ENCODE results near the gene NEAT1. TPM values are rescaled to one million over a fixed set of nuclear protein-coding genes. Genes with fewer than 3 reads are reported as not detected.
"Not testable (repeated sequence)": the region's sequence is repeated elsewhere in the genome, so short reads cannot be mapped to it uniquely, and the experiment has no call there.

Gene NEAT1
- total RNA-seq, 1 donor from 2014 or later, result 229 TPM

- Mint-ChIP-seq H3K27ac (no peak overlapping the region), H3K4me1 (ENCODE audit: unreplicated experiment) (no peaks in the 10 kb centered on the region), H3K9me3 (no peaks in the 10 kb centered on the region), H3K36me3 (no peaks in the 10 kb centered on the region), H3K4me3 (no peak overlapping the region), H3K27me3 (no peaks in the 10 kb centered on the region)
- DNase-seq (ENCODE audit: extremely low spot score, unreplicated experiment), result no peak
- TF ChIP-seq, protein P1, sequence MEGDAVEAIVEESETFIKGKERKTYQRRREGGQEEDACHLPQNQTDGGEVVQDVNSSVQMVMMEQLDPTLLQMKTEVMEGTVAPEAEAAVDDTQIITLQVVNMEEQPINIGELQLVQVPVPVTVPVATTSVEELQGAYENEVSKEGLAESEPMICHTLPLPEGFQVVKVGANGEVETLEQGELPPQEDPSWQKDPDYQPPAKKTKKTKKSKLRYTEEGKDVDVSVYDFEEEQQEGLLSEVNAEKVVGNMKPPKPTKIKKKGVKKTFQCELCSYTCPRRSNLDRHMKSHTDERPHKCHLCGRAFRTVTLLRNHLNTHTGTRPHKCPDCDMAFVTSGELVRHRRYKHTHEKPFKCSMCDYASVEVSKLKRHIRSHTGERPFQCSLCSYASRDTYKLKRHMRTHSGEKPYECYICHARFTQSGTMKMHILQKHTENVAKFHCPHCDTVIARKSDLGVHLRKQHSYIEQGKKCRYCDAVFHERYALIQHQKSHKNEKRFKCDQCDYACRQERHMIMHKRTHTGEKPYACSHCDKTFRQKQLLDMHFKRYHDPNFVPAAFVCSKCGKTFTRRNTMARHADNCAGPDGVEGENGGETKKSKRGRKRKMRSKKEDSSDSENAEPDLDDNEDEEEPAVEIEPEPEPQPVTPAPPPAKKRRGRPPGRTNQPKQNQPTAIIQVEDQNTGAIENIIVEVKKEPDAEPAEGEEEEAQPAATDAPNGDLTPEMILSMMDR (conservative IDR thresholded peaks at IDR 0.05), result no peak
These were observed 17.8 kb upstream of the NEAT1 start for GRCh38 chr11:65404638-65405339.

GRCh38 chr11:65410936-65411680, 11.5 kb upstream of the NEAT1 start:
- DNase-seq (ENCODE audit: extremely low spot score, unreplicated experiment), result no peak
- H3K27me3 Mint-ChIP-seq, result no peaks in the 10 kb centered on the region
- H3K27ac Mint-ChIP-seq, result no peak overlapping the region
- peaks cover 3% of the 10 kb centered on the region for H3K36me3 Mint-ChIP-seq
- H3K4me1 Mint-ChIP-seq (ENCODE audit: unreplicated experiment), result peaks cover 5% of the 10 kb centered on the region
- H3K9me3 Mint-ChIP-seq, result no peaks in the 10 kb centered on the region
- H3K4me3 Mint-ChIP-seq, result no peak overlapping the region
- TF ChIP-seq, protein P1 (conservative IDR thresholded peaks at IDR 0.05), result no peak

GRCh38 chr11:65411681-65412070, 10.9 kb upstream of the NEAT1 start:
- TF ChIP-seq, protein P1 (conservative IDR thresholded peaks at IDR 0.05), result no peak
- H3K4me3 Mint-ChIP-seq, result no peak overlapping the region
- no peak for DNase-seq (ENCODE audit: extremely low spot score, unreplicated experiment)
- H3K9me3 Mint-ChIP-seq, result no peaks in the 10 kb centered on the region
- H3K27me3 Mint-ChIP-seq, result no peaks in the 10 kb centered on the region
- peaks cover 3% of the 10 kb centered on the region for H3K36me3 Mint-ChIP-seq
- no peak overlapping the region for H3K27ac Mint-ChIP-seq
- peaks cover 7% of the 10 kb centered on the region for H3K4me1 Mint-ChIP-seq (ENCODE audit: unreplicated experiment)

DNA sequence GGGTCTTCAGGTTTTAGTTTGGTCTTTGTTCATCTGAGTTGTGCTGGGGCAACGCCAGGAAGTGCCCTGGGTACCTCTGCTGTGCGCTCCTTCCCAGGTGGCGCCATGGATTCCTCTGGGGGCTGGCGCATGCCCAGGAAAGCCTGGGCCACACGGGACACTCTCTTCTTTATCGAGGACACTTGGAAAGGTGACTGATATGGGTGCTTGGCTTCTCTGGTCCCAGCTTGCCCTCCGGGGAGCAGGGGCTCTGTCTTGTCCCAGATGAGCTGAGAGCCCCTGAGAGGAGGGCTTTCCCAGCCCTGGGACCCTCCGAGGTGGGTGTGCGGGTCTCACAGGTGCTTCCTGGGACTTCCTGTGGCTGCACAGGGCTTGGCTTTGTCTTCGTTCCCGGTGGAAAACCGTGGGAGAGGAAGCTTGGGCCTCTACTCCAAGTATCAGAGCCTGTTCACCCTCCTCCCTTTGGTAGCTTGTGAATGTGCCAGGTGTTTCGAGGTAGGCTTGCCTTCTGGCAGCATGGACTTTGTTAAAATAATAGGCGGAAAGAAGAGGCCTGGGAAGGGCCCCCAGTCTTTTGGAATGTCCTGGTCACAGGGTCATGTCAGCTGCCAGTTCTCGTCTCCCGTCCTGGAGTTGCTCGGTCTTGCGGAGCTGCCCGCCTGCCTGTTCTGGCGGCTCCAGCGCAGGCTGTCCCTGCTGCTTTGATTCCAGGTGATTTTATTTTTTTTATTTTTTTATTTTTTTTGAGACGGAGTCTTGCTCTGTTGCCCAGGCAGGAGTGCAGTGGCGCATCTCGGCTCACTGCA, 10.1 kb upstream of the NEAT1 start:
- TF ChIP-seq, protein P1 (conservative IDR thresholded peaks at IDR 0.05), result no peak
- Mint-ChIP-seq H3K27ac (no peak overlapping the region), H3K36me3 (peaks cover 3% of the 10 kb centered on the region), H3K27me3 (no peaks in the 10 kb centered on the region), H3K4me3 (no peak overlapping the region), H3K4me1 (ENCODE audit: unreplicated experiment) (peaks cover 15% of the 10 kb centered on the region), H3K9me3 (no peaks in the 10 kb centered on the region)
- DNase-seq (ENCODE audit: extremely low spot score, unreplicated experiment), result peak; percentile 58

DNA sequence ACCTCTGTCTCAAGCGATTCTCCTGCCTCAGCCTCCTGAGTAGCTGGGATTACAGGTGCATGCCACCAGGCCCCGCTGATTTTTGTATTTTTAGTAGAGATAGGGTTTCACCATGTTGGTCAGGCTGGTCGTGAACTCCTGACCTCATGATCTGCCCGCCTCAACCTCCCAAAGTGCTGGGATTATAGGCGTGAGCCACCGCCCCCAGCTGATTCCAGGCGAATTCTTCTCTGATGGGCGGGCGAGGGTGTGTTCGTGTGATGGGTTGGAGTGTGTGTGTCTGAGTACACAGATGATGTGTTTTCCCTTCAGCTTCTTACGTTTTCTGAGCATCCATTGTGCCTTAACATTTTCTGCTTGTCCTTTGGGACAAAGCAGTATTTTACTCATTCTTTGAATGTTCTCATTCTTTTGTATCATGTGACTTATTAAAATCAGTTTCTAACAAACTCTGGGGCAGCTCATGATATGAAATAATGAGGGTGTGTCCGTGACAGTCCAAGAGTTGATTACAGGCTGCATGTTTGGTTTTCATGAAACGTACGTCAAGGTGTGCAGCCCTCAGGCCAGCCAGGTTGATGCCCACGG, 9.4 kb upstream of the NEAT1 start:
- peak; percentile 44 for DNase-seq (ENCODE audit: extremely low spot score, unreplicated experiment)
- Mint-ChIP-seq H3K27ac (peak overlapping the region; percentile 92), H3K4me1 (ENCODE audit: unreplicated experiment) (peaks cover 21% of the 10 kb centered on the region), H3K4me3 (peak overlapping the region; percentile 61)
- not testable (repeated sequence) for H3K36me3 Mint-ChIP-seq, H3K27me3 Mint-ChIP-seq, H3K9me3 Mint-ChIP-seq

All from type B pancreatic cell (in vitro differentiated cells).